HepG2 (cell line): Measurements from ENCODE around the gene GFPT2. TPM values are rescaled to one million over a fixed set of nuclear protein-coding genes. Genes with fewer than 3 reads are reported as not detected.

ENCODE experiments used
- ATAC-seq: fragments of 200-7000 bp; cut with Tn5 transposase; 3 replicates; pipeline ENCODE4 v1.9.1; 2020; ENCODE audit warnings: mild to moderate bottlenecking, moderate library complexity
- BruUV-seq: library from RNA; stranded (reverse); fragments of 400-500 nt; replicated peaks from 2 replicates; lab custom pipeline; 2021; lab: Mats Ljungman, UMichigan
- CTCF ChIA-PET: fragments of 300-600 bp; formaldehyde crosslinking; extraction: SDS; loops from one replicate; lab custom pipeline; 2021; ENCODE audit warnings: low total read pairs, inconsistent platforms, low intra/inter-chr PET ratio; lab: Yijun Ruan, JAX
- POLR2A ChIA-PET: fragments of 350-600 bp; sonication (Branson Sonifier 250); formaldehyde crosslinking; loops from one replicate; lab custom pipeline; 2020; ENCODE audit warnings: antibody characterized with exemption, inconsistent platforms; lab: Yijun Ruan, JAX
- DNase-seq: peaks from one replicate; pipeline ENCODE4 v3.0.0-alpha.2; 2015; ENCODE audit warnings: low spot score
- FAIRE-seq: peaks from 3 replicates; lab custom pipeline; 2011; peaks lifted over from hg19 to GRCh38; lab: Jason Lieb, UNC
- H2AFZ ChIP-seq: one replicate; pipeline ENCODE4 v1.6.1; 2011; ENCODE audit warnings: low read length, inconsistent platforms
- H3K27ac ChIP-seq: fragments of 300-600 bp; 3 replicates; pipeline ENCODE4 v1.8.0; 2011; ENCODE audit warnings: mixed run types, mild to moderate bottlenecking, mixed read lengths, low read length, inconsistent platforms; ENCODE audit not compliant: insufficient read depth; ENCODE audit errors: extremely low read length
- H3K27me3 ChIP-seq, 2 experiments: fragments of 200-600 bp in 1 of 2; 2 replicates in 1 of 2; 3 replicates in 1 of 2; pipeline versions ENCODE4 v1.6.0 to v1.8.0; 2011; ENCODE audit warnings: low read length in 2 of 2, mild to moderate bottlenecking in 2 of 2, moderate library complexity in 2 of 2, inconsistent platforms in 1 of 2; ENCODE audit not compliant: insufficient read depth in 2 of 2, control insufficient read depth in 1 of 2
- H3K36me3 ChIP-seq, 2 experiments: fragments of 200-600 bp in 1 of 2; replicated peaks in 1 of 2; 2 replicates in 1 of 2; 3 replicates in 1 of 2; pipeline versions ENCODE4 v1.5.1 to v1.8.0; 2011; ENCODE audit warnings: low read length in 2 of 2, inconsistent platforms in 1 of 2; ENCODE audit not compliant: insufficient read depth in 2 of 2, control insufficient read depth in 1 of 2
- H3K4me1 ChIP-seq: 2 replicates; pipeline ENCODE4 v1.5.1; 2012; ENCODE audit warnings: low read length, inconsistent platforms; ENCODE audit not compliant: insufficient read depth
- H3K4me2 ChIP-seq: 2 replicates; pipeline ENCODE4 v1.6.0; 2011; ENCODE audit warnings: low read depth, low read length, inconsistent platforms
- H3K4me3 ChIP-seq, 3 experiments: fragments of 200-600 bp in 1 of 3; sonication (generic), shearing (Covaris generic) in 1 of 3; replicated peaks in 1 of 3; 2 replicates each; pipeline ENCODE4 v1.5.1; 2011 to 2016; ENCODE audit warnings: low read length in 3 of 3, inconsistent platforms in 2 of 3, low read depth in 2 of 3, mild to moderate bottlenecking in 2 of 3, control low read depth in 1 of 3, mixed read lengths in 1 of 3; ENCODE audit not compliant: insufficient read depth in 1 of 3
- H3K79me2 ChIP-seq: one replicate; pipeline ENCODE4 v1.6.1; 2011; ENCODE audit warnings: low read length, inconsistent platforms; ENCODE audit not compliant: insufficient read depth
- H3K9ac ChIP-seq: 2 replicates; pipeline ENCODE4 v1.6.0; 2011; ENCODE audit warnings: mild to moderate bottlenecking, low read depth, low read length, inconsistent platforms; ENCODE audit not compliant: insufficient read depth
- H3K9me3 ChIP-seq: 2 replicates; pipeline ENCODE4 v1.5.1; 2012; ENCODE audit warnings: mild to moderate bottlenecking, low read length
- H4K20me1 ChIP-seq: 2 replicates; pipeline ENCODE4 v1.6.0; 2011; ENCODE audit warnings: inconsistent platforms, mild to moderate bottlenecking, low read length, moderate library complexity; ENCODE audit not compliant: insufficient read depth
- BCL3 ChIP-seq: sonication (generic); formaldehyde crosslinking; IDR thresholded peaks from 2 replicates; pipeline ENCODE4 v1.5.1; 2020; ENCODE audit warnings: mild to moderate bottlenecking, missing genetic modification reagents, moderate library complexity
- BRF2 ChIP-seq: sonication (generic); formaldehyde crosslinking; IDR thresholded peaks from 2 replicates; pipeline ENCODE4 v1.8.1; 2022; ENCODE audit warnings: mild to moderate bottlenecking, missing genetic modification reagents
- FOXP4 ChIP-seq: sonication (generic); formaldehyde crosslinking; IDR thresholded peaks from 2 replicates; pipeline ENCODE4 v1.4.0; 2020; ENCODE audit warnings: missing genetic modification reagents
- HHEX ChIP-seq: IDR thresholded peaks from 2 replicates; pipeline ENCODE4 v1.6.1; 2016; ENCODE audit warnings: control low read depth
- REST ChIP-seq, 2 experiments: IDR thresholded peaks; 2 replicates each; pipeline ENCODE4 v1.6.1; 2011 to 2012; ENCODE audit warnings: low read length in 2 of 2, borderline replicate concordance in 1 of 2, low read depth in 1 of 2, mild to moderate bottlenecking in 1 of 2, moderate library complexity in 1 of 2
- RNF2 ChIP-seq: fragments of 450-650 bp; conservative IDR thresholded peaks from 2 replicates; pipeline ENCODE4 v1.6.1; 2016; ENCODE audit warnings: low read depth
- TCF7L2 ChIP-seq: IDR thresholded peaks from 2 replicates; pipeline ENCODE4 v1.6.1; 2011; ENCODE audit warnings: mild to moderate bottlenecking, low read depth, low read length, moderate library complexity
- TRAFD1 ChIP-seq: sonication (generic); formaldehyde crosslinking; IDR thresholded peaks from 2 replicates; pipeline ENCODE4 v1.5.1; 2020; ENCODE audit warnings: missing genetic modification reagents, mild to moderate bottlenecking, borderline replicate concordance
- WIZ ChIP-seq: sonication (generic); formaldehyde crosslinking; IDR thresholded peaks from 2 replicates; pipeline ENCODE4 v1.5.1; 2020; ENCODE audit warnings: mild to moderate bottlenecking, missing genetic modification reagents
- ZNF121 ChIP-seq: sonication (generic); formaldehyde crosslinking; IDR thresholded peaks from 2 replicates; pipeline ENCODE4 v1.5.0; 2020; ENCODE audit warnings: mild to moderate bottlenecking, missing genetic modification reagents
- ZNF33A ChIP-seq: sonication (generic); formaldehyde crosslinking; IDR thresholded peaks from 2 replicates; pipeline ENCODE4 v1.5.1; 2020; ENCODE audit warnings: missing genetic modification reagents, mild to moderate bottlenecking, moderate library complexity, borderline replicate concordance
- ZNF644 ChIP-seq: IDR thresholded peaks from 2 replicates; pipeline ENCODE4 v1.6.1; 2016; ENCODE audit warnings: low read depth
- ZNF709 ChIP-seq: sonication (generic); formaldehyde crosslinking; IDR thresholded peaks from 2 replicates; pipeline ENCODE4 v1.5.0; 2020; ENCODE audit warnings: mild to moderate bottlenecking, missing genetic modification reagents
- WGBS: methylation state at CpG from one replicate; pipeline ENCODE4 v1.1.6; 2017; ENCODE audit warnings: low lambda C conversion rate; 5-methylcytosine and 5-hydroxymethylcytosine counted together
- in situ Hi-C: cut with HindIII; loops from 2 replicates; pipeline ENCODE4 v1.10.0; 2017; ENCODE audit warnings: low pct_unique_long_range_greater_than_20kb; ENCODE audit not compliant: extremely low pct_ligation_motif_present
- intact Hi-C: fragments of 100-400 bp; cut with micrococcal nuclease; formaldehyde crosslinking; loops from one replicate; pipeline ENCODE4 v1.10.0; 2022; ENCODE audit not compliant: unreplicated experiment
- polyA plus RNA-seq, 8 experiments: library from polyadenylated mRNA; depleted of rRNA in 3 of 8; stranded (reverse) in 7 of 8; unstranded in 1 of 8; fragments of >200 nt; fragmentation: Illumina TruSeq in 4 of 8; extraction: Trizol in 4 of 8; gene quantifications; 2 replicates each; pipeline versions ENCODE4 v1.2.1 to v1.2.3, GENCODE V29; 2011 to 2016; ENCODE audit warnings: low read depth in 4 of 8, missing spikeins in 1 of 8, mixed read lengths in 1 of 8; ENCODE audit not compliant: insufficient read depth in 1 of 8
- total RNA-seq, 5 experiments: library from RNA; depleted of rRNA; stranded (reverse); fragments of >200 nt; fragmentation: Illumina TruSeq; extraction: Trizol; gene quantifications; 2 replicates each; pipeline ENCODE4 v1.2.3, GENCODE V29; 2016; ENCODE audit warnings: low read depth in 1 of 5

Gene GFPT2
- total and polyA plus RNA-seq, 2 of the 13 experiments (the other 11 are each of a cell fraction or from before 2014, with no cell fraction given) = 0.18 TPM

GRCh38 chr5:180376511-180376910 lies 23.4 kb upstream of the GFPT2 start:
- Histone ChIP-seq H3K27ac (no peak overlapping the region), H2AFZ (no peak overlapping the region), H3K4me2 (no peak overlapping the region), H3K27me3 (peaks cover 6 to 59% of the 10 kb centered on the region in 2 experiments), H3K9me3 (no peaks in the 10 kb centered on the region), H3K4me1 (no peaks in the 10 kb centered on the region), H3K79me2 (no peaks in the 10 kb centered on the region), H3K36me3 (no peaks in the 10 kb centered on the region), H3K4me3 (no peak overlapping the region)
- CTCF ChIA-PET = no interaction called here
- POLR2A ChIA-PET = no interaction called here
- BruUV-seq = no TSS peak
- intact Hi-C loops = no loop called here
- in situ Hi-C loops = no loop called here
- DNase-seq = no peak
- 19% methylated on average over 6 of the region's 6 CpGs for WGBS
- FAIRE-seq = no peak
- no peak for TF ChIP-seq ZNF644 (CRISPR knock-in tag)
- no peak for TF ChIP-seq ZNF709 (CRISPR knock-in tag)
- no peak for TF ChIP-seq HHEX (CRISPR knock-in tag)
- TF ChIP-seq ZNF33A (CRISPR knock-in tag) = no peak
- TF ChIP-seq RNF2 = no peak
- no peak for TF ChIP-seq TRAFD1
- no peak for TF ChIP-seq WIZ (CRISPR knock-in tag)
- no peak for TF ChIP-seq REST (IDR thresholded peaks at IDR 0.05; ENCODE audit: borderline replicate concordance in 1 of 2, low read depth in 1 of 2, low read length in 2 of 2)
- no peak for TF ChIP-seq BRF2
- TF ChIP-seq FOXP4 (CRISPR knock-in tag) = no peak
- TF ChIP-seq TCF7L2 = no peak
- TF ChIP-seq ZNF121 (CRISPR knock-in tag) = no peak
- TF ChIP-seq BCL3 = no peak
- TF ChIP-seq, all 625 proteins: peak for 0
- ATAC-seq = no peak
- Histone ChIP-seq H3K9ac (no peak overlapping the region), H4K20me1 (no peaks in the 10 kb centered on the region)
